DND-41 (cell line): ENCODE results near the gene MRFAP1.

Experiments
- EZH2 ChIP-seq: IDR thresholded peaks from 3 replicates; pipeline ENCODE4 v1.6.1; 2012; ENCODE audit warnings: borderline replicate concordance, low read depth, mild to moderate bottlenecking, moderate library complexity, low read length, inconsistent platforms; ENCODE audit not compliant: severe bottlenecking
- TF ChIP-seq, protein P1 (sequence below): IDR thresholded peaks from 2 replicates; pipeline ENCODE4 v1.5.1; 2012; ENCODE audit warnings: borderline replicate concordance, low read length, moderate library complexity, mild to moderate bottlenecking; ENCODE audit not compliant: poor library complexity, severe bottlenecking; ENCODE audit errors: extremely low read depth

DNA sequence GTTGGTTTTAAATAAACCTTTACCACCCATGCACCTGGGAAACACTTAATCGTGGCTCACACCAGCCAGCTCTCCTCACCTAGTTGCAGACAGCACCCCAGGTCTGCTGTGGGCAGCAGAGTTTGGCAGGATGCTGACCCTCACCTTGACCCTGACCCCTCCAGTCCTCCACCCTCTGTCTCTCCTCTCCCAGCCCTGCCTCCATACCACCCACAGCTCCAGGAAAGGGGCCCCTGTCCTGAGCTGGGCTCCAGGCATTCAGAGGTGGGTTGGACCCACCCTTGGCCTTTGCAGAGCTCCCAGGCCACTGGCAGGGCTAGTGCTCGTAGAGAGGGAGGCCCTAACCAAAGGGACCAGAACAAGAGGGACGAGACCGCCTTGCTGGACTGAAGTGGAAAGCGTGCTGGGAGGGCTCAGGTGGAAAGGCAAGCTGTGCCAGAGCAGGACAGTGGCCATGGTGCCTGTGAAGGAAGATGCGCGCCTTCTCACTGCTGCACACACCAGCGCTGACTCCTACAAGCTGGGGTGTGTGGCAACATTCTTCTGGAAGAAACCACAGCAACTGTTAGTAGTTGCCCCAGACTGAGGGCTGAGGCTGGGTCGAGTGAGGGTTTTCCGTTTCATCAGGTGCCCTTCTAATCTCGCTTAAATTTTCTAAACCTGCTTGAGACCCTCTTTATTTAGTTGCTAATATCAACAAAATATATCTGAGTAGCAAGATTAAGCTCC, 42.5 kb downstream of the MRFAP1 start:
- TF ChIP-seq, protein P1, sequence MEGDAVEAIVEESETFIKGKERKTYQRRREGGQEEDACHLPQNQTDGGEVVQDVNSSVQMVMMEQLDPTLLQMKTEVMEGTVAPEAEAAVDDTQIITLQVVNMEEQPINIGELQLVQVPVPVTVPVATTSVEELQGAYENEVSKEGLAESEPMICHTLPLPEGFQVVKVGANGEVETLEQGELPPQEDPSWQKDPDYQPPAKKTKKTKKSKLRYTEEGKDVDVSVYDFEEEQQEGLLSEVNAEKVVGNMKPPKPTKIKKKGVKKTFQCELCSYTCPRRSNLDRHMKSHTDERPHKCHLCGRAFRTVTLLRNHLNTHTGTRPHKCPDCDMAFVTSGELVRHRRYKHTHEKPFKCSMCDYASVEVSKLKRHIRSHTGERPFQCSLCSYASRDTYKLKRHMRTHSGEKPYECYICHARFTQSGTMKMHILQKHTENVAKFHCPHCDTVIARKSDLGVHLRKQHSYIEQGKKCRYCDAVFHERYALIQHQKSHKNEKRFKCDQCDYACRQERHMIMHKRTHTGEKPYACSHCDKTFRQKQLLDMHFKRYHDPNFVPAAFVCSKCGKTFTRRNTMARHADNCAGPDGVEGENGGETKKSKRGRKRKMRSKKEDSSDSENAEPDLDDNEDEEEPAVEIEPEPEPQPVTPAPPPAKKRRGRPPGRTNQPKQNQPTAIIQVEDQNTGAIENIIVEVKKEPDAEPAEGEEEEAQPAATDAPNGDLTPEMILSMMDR = no peak
- no peak for TF ChIP-seq EZH2
